Measurements from ENCODE around the gene GRM5.

GRM5 gene

GRCh38 chr11:88806410-88806809 lies 259.4 kb downstream of the GRM5 start:
- no peak overlapping the region for H3K27ac ChIP-seq (ENCODE audit: insufficient read depth in 1 of 2, low read depth in 1 of 2, low read length in 2 of 2, poor library complexity in 1 of 2, severe bottlenecking in 2 of 2)
- no peak overlapping the region for H3K4me3 ChIP-seq (ENCODE audit: control insufficient read depth in 1 of 7, extremely low read depth in 1 of 7, insufficient read depth in 4 of 7, low read depth in 2 of 7, low read length in 6 of 7)
- ChIA-PET POLR2A (no interaction called here), CTCF (no interaction called here)
- H3K27me3 ChIP-seq (replicated peaks in 2 of 5; ENCODE audit: control insufficient read depth in 4 of 5, insufficient read depth in 5 of 5, low read length in 4 of 5): no peaks in the 10 kb centered on the region
- H3K9me3 ChIP-seq (ENCODE audit: control extremely low read depth in 1 of 5, control insufficient read depth in 4 of 5, insufficient read depth in 2 of 5, low read depth in 1 of 5, low read length in 4 of 5): no peaks in the 10 kb centered on the region
- no peaks in the 10 kb centered on the region for H3K4me1 ChIP-seq (ENCODE audit: control extremely low read depth in 1 of 4, control insufficient read depth in 4 of 4, insufficient read depth in 4 of 4, low read length in 3 of 4)
- H3K36me3 ChIP-seq (ENCODE audit: control insufficient read depth in 4 of 4, insufficient read depth in 4 of 4, low read length in 3 of 4): no peaks in the 10 kb centered on the region
- WGBS (ENCODE audit: insufficient coverage): no CpG with 5 or more reads among the region's 1 CpG
- DNase-seq: no peak

- 67% methylated on average over 1 of the region's 2 CpGs for WGBS (ENCODE audit: insufficient coverage)
- Histone ChIP-seq H3K4me3 (ENCODE audit: control insufficient read depth in 1 of 7, extremely low read depth in 1 of 7, insufficient read depth in 4 of 7, low read depth in 2 of 7, low read length in 6 of 7) (no peak overlapping the region), H3K36me3 (ENCODE audit: control insufficient read depth in 4 of 4, insufficient read depth in 4 of 4, low read length in 3 of 4) (no peaks in the 10 kb centered on the region), H3K27ac (ENCODE audit: insufficient read depth in 1 of 2, low read depth in 1 of 2, low read length in 2 of 2, poor library complexity in 1 of 2, severe bottlenecking in 2 of 2) (no peak overlapping the region), H3K4me1 (ENCODE audit: control extremely low read depth in 1 of 4, control insufficient read depth in 4 of 4, insufficient read depth in 4 of 4, low read length in 3 of 4) (no peaks in the 10 kb centered on the region), H3K9me3 (ENCODE audit: control extremely low read depth in 1 of 5, control insufficient read depth in 4 of 5, insufficient read depth in 2 of 5, low read depth in 1 of 5, low read length in 4 of 5) (no peaks in the 10 kb centered on the region), H3K27me3 (replicated peaks in 2 of 5; ENCODE audit: control insufficient read depth in 4 of 5, insufficient read depth in 5 of 5, low read length in 4 of 5) (no peaks in the 10 kb centered on the region)
- ChIA-PET CTCF (no interaction called here), POLR2A (no interaction called here)
- no peak for DNase-seq
Measured at GRCh38 chr11:88801484-88802123, 264.2 kb downstream of the GRM5 start.

GRCh38 chr11:88799771-88800500 lies 265.8 kb downstream of the GRM5 start:
- POLR2A ChIA-PET: no interaction called here
- no peak for DNase-seq
- Histone ChIP-seq H3K27ac (ENCODE audit: insufficient read depth in 1 of 2, low read depth in 1 of 2, low read length in 2 of 2, poor library complexity in 1 of 2, severe bottlenecking in 2 of 2) (no peak overlapping the region), H3K27me3 (replicated peaks in 2 of 5; ENCODE audit: control insufficient read depth in 4 of 5, insufficient read depth in 5 of 5, low read length in 4 of 5) (no peaks in the 10 kb centered on the region), H3K9me3 (ENCODE audit: control extremely low read depth in 1 of 5, control insufficient read depth in 4 of 5, insufficient read depth in 2 of 5, low read depth in 1 of 5, low read length in 4 of 5) (no peaks in the 10 kb centered on the region), H3K36me3 (ENCODE audit: control insufficient read depth in 4 of 4, insufficient read depth in 4 of 4, low read length in 3 of 4) (no peaks in the 10 kb centered on the region), H3K4me3 (ENCODE audit: control insufficient read depth in 1 of 7, extremely low read depth in 1 of 7, insufficient read depth in 4 of 7, low read depth in 2 of 7, low read length in 6 of 7) (no peak overlapping the region), H3K4me1 (ENCODE audit: control extremely low read depth in 1 of 4, control insufficient read depth in 4 of 4, insufficient read depth in 4 of 4, low read length in 3 of 4) (no peaks in the 10 kb centered on the region)
- 67% methylated on average over 1 of the region's 1 CpG for WGBS (ENCODE audit: insufficient coverage)
- CTCF ChIA-PET: no interaction called here

- ChIA-PET CTCF (no interaction called here), POLR2A (no interaction called here)
Measured at GRCh38 chr11:88790182-88790581, 275.6 kb downstream of the GRM5 start.

GRCh38 chr11:88779577-88779976 lies 286.2 kb downstream of the GRM5 start:
- no peak for DNase-seq
- H3K27ac ChIP-seq (ENCODE audit: insufficient read depth in 1 of 2, low read depth in 1 of 2, low read length in 2 of 2, poor library complexity in 1 of 2, severe bottlenecking in 2 of 2): no peak overlapping the region

More at GRCh38 chr11:88790182-88790581, 275.6 kb downstream of the GRM5 start:
- Histone ChIP-seq H3K4me3 (ENCODE audit: control insufficient read depth in 1 of 7, extremely low read depth in 1 of 7, insufficient read depth in 4 of 7, low read depth in 2 of 7, low read length in 6 of 7) (no peak overlapping the region), H3K9me3 (ENCODE audit: control extremely low read depth in 1 of 5, control insufficient read depth in 4 of 5, insufficient read depth in 2 of 5, low read depth in 1 of 5, low read length in 4 of 5) (no peaks in the 10 kb centered on the region), H3K27ac (ENCODE audit: insufficient read depth in 1 of 2, low read depth in 1 of 2, low read length in 2 of 2, poor library complexity in 1 of 2, severe bottlenecking in 2 of 2) (no peak overlapping the region), H3K4me1 (ENCODE audit: control extremely low read depth in 1 of 4, control insufficient read depth in 4 of 4, insufficient read depth in 4 of 4, low read length in 3 of 4) (no peaks in the 10 kb centered on the region), H3K27me3 (replicated peaks in 2 of 5; ENCODE audit: control insufficient read depth in 4 of 5, insufficient read depth in 5 of 5, low read length in 4 of 5) (no peaks in the 10 kb centered on the region), H3K36me3 (ENCODE audit: control insufficient read depth in 4 of 4, insufficient read depth in 4 of 4, low read length in 3 of 4) (no peaks in the 10 kb centered on the region)
- DNase-seq: no peak

GRCh38 chr11:88770475-88771079 lies 295.2 kb downstream of the GRM5 start:
- no peak overlapping the region for H3K4me3 ChIP-seq (ENCODE audit: control insufficient read depth in 1 of 7, extremely low read depth in 1 of 7, insufficient read depth in 4 of 7, low read depth in 2 of 7, low read length in 6 of 7)
- no peaks in the 10 kb centered on the region for H3K27me3 ChIP-seq (replicated peaks in 2 of 5; ENCODE audit: control insufficient read depth in 4 of 5, insufficient read depth in 5 of 5, low read length in 4 of 5)
- H3K9me3 ChIP-seq (ENCODE audit: control extremely low read depth in 1 of 5, control insufficient read depth in 4 of 5, insufficient read depth in 2 of 5, low read depth in 1 of 5, low read length in 4 of 5): no peaks in the 10 kb centered on the region
- DNase-seq: no peak
- no peaks in the 10 kb centered on the region for H3K4me1 ChIP-seq (ENCODE audit: control extremely low read depth in 1 of 4, control insufficient read depth in 4 of 4, insufficient read depth in 4 of 4, low read length in 3 of 4)
- no peak overlapping the region for H3K27ac ChIP-seq (ENCODE audit: insufficient read depth in 1 of 2, low read depth in 1 of 2, low read length in 2 of 2, poor library complexity in 1 of 2, severe bottlenecking in 2 of 2)
- no CpG with 5 or more reads among the region's 3 CpGs for WGBS (ENCODE audit: insufficient coverage)
- ChIA-PET CTCF (no interaction called here), POLR2A (no interaction called here)
- no peaks in the 10 kb centered on the region for H3K36me3 ChIP-seq (ENCODE audit: control insufficient read depth in 4 of 4, insufficient read depth in 4 of 4, low read length in 3 of 4)

More at GRCh38 chr11:88779577-88779976, 286.2 kb downstream of the GRM5 start:
- no peak overlapping the region for H3K4me3 ChIP-seq (ENCODE audit: control insufficient read depth in 1 of 7, extremely low read depth in 1 of 7, insufficient read depth in 4 of 7, low read depth in 2 of 7, low read length in 6 of 7)
- peaks cover 0 to 2% (median 0%) of the 10 kb centered on the region in 5 experiments for H3K9me3 ChIP-seq (ENCODE audit: control extremely low read depth in 1 of 5, control insufficient read depth in 4 of 5, insufficient read depth in 2 of 5, low read depth in 1 of 5, low read length in 4 of 5)
- ChIA-PET POLR2A (no interaction called here), CTCF (no interaction called here)
- H3K27me3 ChIP-seq (replicated peaks in 2 of 5; ENCODE audit: control insufficient read depth in 4 of 5, insufficient read depth in 5 of 5, low read length in 4 of 5): no peaks in the 10 kb centered on the region
- no peaks in the 10 kb centered on the region for H3K36me3 ChIP-seq (ENCODE audit: control insufficient read depth in 4 of 4, insufficient read depth in 4 of 4, low read length in 3 of 4)
- 95% methylated on average over 4 of the region's 4 CpGs for WGBS (ENCODE audit: insufficient coverage)
- no peaks in the 10 kb centered on the region for H3K4me1 ChIP-seq (ENCODE audit: control extremely low read depth in 1 of 4, control insufficient read depth in 4 of 4, insufficient read depth in 4 of 4, low read length in 3 of 4)

GRCh38 chr11:88744140-88744539 lies 321.6 kb downstream of the GRM5 start:
- Histone ChIP-seq H3K9me3 (ENCODE audit: control extremely low read depth in 1 of 5, control insufficient read depth in 4 of 5, insufficient read depth in 2 of 5, low read depth in 1 of 5, low read length in 4 of 5) (peaks cover 0 to 3% (median 0%) of the 10 kb centered on the region in 5 experiments), H3K4me1 (ENCODE audit: control extremely low read depth in 1 of 4, control insufficient read depth in 4 of 4, insufficient read depth in 4 of 4, low read length in 3 of 4) (no peaks in the 10 kb centered on the region), H3K27ac (ENCODE audit: insufficient read depth in 1 of 2, low read depth in 1 of 2, low read length in 2 of 2, poor library complexity in 1 of 2, severe bottlenecking in 2 of 2) (no peak overlapping the region), H3K27me3 (replicated peaks in 2 of 5; ENCODE audit: control insufficient read depth in 4 of 5, insufficient read depth in 5 of 5, low read length in 4 of 5) (no peaks in the 10 kb centered on the region), H3K36me3 (ENCODE audit: control insufficient read depth in 4 of 4, insufficient read depth in 4 of 4, low read length in 3 of 4) (no peaks in the 10 kb centered on the region), H3K4me3 (ENCODE audit: control insufficient read depth in 1 of 7, extremely low read depth in 1 of 7, insufficient read depth in 4 of 7, low read depth in 2 of 7, low read length in 6 of 7) (no peak overlapping the region)
- DNase-seq: no peak
- WGBS (ENCODE audit: insufficient coverage): no CpG with 5 or more reads among the region's 4 CpGs
- ChIA-PET CTCF (no interaction called here), POLR2A (no interaction called here)

All from common myeloid progenitor, CD34-positive (primary cell).